Measurements from ENCODE around the gene CITED2. TPM values are rescaled to one million over a fixed set of nuclear protein-coding genes. Genes with fewer than 3 reads are reported as not detected.
"Not testable (repeated sequence)": the region's sequence is repeated elsewhere in the genome, so short reads cannot be mapped to it uniquely, and the experiment has no call there.

CITED2 gene
- total RNA-seq, 1 donor from 2014 or later: 132 TPM

DNA sequence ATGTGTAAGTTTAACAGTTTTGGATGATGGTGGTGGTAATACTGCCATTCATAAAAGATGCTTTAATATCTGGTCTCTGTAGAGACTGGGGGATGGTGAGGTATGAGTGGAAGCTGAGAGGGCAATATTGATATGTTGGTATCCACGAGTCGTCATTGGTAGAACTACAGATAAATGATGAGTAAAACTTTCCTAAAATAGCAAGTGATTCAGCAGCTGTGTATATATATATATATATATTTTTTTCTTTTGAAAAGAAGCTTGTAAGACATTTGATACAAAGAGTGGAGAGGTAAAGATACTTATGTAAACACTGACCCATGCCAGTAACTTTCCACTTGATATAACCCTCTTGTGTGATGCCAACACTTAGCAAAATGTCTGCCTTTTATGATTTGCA is 41.7 kb upstream of the CITED2 start:
- TF ChIP-seq CTCF (IDR thresholded peaks at IDR 0.05) (no peak), POLR2A (IDR thresholded peaks at IDR 0.05) (no peak), POLR2AphosphoS5 (IDR thresholded peaks at IDR 0.05; ENCODE audit: insufficient read depth in 1 of 2, low read depth in 1 of 2) (no peak)
- Histone ChIP-seq H3K27me3 (no peaks in the 10 kb centered on the region), H3K4me3 (no peak overlapping the region), H3K27ac (no peak overlapping the region), H3K9me3 (no peaks in the 10 kb centered on the region), H3K4me1 (no peaks in the 10 kb centered on the region), H3K36me3 (no peaks in the 10 kb centered on the region)
- intact Hi-C loops (cut with DNase I): no loop called here
- no peak for DNase-seq (ENCODE audit: extremely low spot score in 2 of 2)

DNA sequence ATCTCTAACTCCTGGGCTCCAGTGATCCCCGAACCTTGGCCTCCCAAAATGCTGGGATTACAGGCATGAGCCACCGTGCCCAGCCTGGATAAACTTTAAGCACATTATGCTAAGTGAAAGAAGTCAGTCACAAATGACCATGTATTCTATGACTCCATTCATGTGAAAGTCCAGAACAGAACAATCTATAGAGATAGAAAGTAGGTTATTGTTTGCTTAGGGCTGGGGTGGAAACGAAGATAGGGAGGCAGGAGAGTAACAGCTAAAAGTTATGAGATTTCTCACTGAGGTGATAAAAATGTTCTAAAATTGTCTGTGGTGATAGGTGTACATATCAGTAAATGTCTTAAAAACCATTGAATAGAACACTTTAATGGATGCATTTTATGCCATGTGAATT is 40.9 kb upstream of the CITED2 start:
- Histone ChIP-seq H3K9me3 (no peaks in the 10 kb centered on the region), H3K4me3 (no peak overlapping the region), H3K27me3 (no peaks in the 10 kb centered on the region), H3K36me3 (no peaks in the 10 kb centered on the region), H3K27ac (no peak overlapping the region), H3K4me1 (no peaks in the 10 kb centered on the region)
- no peak for TF ChIP-seq CTCF (IDR thresholded peaks at IDR 0.05)
- no peak for TF ChIP-seq POLR2AphosphoS5 (IDR thresholded peaks at IDR 0.05; ENCODE audit: insufficient read depth in 1 of 2, low read depth in 1 of 2)
- TF ChIP-seq POLR2A (IDR thresholded peaks at IDR 0.05): no peak
- intact Hi-C loops (cut with DNase I): no loop called here
- no peak for DNase-seq (ENCODE audit: extremely low spot score in 2 of 2)

GRCh38 chr6:139412103-139412502 is 37.7 kb upstream of the CITED2 start:
- H3K4me1 ChIP-seq; H3K27me3 ChIP-seq; H3K9me3 ChIP-seq; H3K4me3 ChIP-seq; DNase-seq (ENCODE audit: extremely low spot score in 2 of 2); intact Hi-C loops (cut with DNase I); H3K27ac ChIP-seq; H3K36me3 ChIP-seq: not testable (repeated sequence)

GRCh38 chr6:139409026-139409425 is 34.6 kb upstream of the CITED2 start:
- H3K27ac ChIP-seq: no peak overlapping the region
- intact Hi-C loops (cut with DNase I): no loop called here
- DNase-seq (ENCODE audit: extremely low spot score in 2 of 2): no peak
- TF ChIP-seq CTCF (IDR thresholded peaks at IDR 0.05) (no peak), POLR2A (IDR thresholded peaks at IDR 0.05) (no peak), POLR2AphosphoS5 (IDR thresholded peaks at IDR 0.05; ENCODE audit: insufficient read depth in 1 of 2, low read depth in 1 of 2) (no peak)
- H3K4me1 ChIP-seq: no peaks in the 10 kb centered on the region
- no peaks in the 10 kb centered on the region for H3K27me3 ChIP-seq
- H3K9me3 ChIP-seq: no peaks in the 10 kb centered on the region
- H3K4me3 ChIP-seq: no peak overlapping the region
- H3K36me3 ChIP-seq: no peaks in the 10 kb centered on the region

DNA sequence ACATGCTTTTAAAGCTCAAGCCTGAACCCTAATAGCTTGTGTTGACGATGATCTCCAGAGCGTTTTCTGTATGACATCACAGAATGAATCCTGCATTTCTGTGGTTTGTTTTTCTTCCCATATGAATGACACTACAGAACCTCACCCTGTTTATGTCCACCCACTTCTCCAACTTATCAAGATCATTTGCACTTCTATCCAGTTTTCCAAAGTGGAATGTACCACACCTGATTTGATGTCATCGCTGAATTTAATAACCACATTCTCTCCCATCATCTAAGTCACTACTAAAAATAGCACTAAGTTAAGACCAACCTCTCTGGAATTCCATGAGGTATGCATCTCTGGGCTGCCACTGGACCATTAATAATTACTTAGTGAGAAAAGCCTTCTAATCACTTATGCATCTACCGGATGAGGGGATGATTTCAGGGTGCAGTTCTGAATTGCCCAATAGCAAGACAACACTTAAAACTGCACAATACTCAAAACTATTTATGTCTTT is 33.3 kb upstream of the CITED2 start:
- no peak overlapping the region for H3K27ac ChIP-seq
- no peaks in the 10 kb centered on the region for H3K36me3 ChIP-seq
- no peak overlapping the region for H3K4me3 ChIP-seq
- intact Hi-C loops (cut with DNase I): no loop called here
- H3K9me3 ChIP-seq: no peaks in the 10 kb centered on the region
- no peak for DNase-seq (ENCODE audit: extremely low spot score in 2 of 2)
- H3K27me3 ChIP-seq: no peaks in the 10 kb centered on the region
- no peaks in the 10 kb centered on the region for H3K4me1 ChIP-seq
- TF ChIP-seq POLR2A (IDR thresholded peaks at IDR 0.05) (no peak), POLR2AphosphoS5 (IDR thresholded peaks at IDR 0.05; ENCODE audit: insufficient read depth in 1 of 2, low read depth in 1 of 2) (no peak), CTCF (IDR thresholded peaks at IDR 0.05) (no peak)

All from vagina (tissue), 2 donors.